Fibroblast of peridontal ligament (primary cell): ENCODE results near the gene PTGR2.
"Not testable (repeated sequence)": the region's sequence is repeated elsewhere in the genome, so short reads cannot be mapped to it uniquely, and the experiment has no call there.

Experiments
- DNase-seq: peaks from one replicate; pipeline ENCODE4 v3.0.0-alpha.2; 2010; ENCODE audit errors: extremely low read depth

Gene PTGR2

DNA sequence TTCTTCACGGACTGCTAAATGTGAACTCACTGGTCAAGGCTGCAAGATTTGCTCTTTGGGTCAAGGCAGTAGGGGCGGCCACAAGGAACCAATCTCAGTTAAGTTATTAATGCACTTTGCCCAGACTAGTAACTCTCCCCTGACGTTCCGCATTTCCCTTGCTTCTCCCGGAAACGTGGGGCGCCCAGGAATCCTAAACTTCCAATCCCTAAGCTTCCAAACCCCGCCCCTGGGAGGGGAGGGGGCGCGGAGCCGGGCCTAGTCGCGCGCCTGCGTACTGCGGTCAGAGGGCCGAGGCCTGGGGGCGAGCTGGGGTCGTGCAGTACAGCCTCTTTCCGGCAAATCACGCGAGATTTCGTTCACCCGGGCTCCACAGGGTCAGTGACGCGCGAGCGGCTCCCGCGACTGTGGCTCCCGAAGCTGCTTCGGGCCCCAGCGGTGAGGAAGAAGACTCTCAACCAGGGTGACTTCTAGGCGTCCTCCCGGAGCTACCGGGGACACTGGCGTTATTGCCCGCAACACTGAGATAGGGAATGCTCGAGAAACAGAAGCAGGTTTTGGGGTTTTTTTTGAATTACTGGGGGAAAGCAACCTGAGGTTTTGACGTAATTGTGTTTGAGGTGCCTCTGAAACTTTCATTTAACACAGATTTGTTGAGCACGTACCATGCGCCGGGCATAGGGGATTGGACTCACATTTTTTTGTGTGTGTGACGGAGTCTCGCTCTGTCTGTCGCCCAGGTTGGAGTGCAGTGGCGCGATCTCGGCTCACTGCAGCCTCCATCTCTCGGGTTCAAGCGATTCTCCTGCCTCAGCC lies at the start of gene PTGR2:
Gene PTGR2 (plus strand): TSS at position 265 of the 816 bp plus-strand sequence. CDS start 7,032 bp downstream, outside the sequence.
- peak; percentile 97 for DNase-seq

DNA sequence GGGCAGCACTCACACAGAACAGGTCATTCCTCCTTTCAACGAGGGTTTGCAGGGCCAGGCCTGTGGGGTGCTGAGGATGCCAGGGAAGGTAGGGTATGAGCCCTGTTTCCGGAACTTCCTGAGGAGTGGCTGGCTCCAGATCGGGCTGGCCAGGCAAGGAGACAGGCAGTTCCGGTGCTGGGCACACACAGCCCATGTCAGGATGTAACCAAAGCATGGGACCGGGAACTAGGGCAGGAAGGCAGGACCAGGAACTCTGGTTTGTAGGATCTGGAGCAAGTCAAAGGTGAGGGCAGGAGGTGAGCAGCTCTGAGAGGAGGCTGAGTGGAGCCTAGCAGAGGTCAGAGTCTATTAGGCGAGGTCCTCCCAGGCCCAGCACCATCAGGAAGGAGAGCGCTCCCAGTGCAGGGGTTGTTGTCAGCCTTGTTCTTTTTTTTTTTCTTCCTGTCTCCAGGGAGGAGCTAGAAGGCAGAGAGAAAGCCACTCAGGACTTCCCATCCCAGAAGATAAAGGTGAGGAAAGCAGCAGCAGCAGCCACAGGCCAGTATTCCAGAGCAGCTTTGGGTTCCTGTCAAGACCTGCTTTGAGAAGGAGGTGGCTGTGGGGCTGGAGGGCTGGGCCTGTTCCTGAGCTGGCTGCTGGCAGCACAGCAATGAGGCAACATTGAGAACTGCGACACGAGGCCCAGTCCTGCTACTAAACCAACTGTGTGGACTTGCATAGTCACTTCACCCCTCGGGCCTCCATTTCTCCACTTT lies 49.0 kb upstream of the PTGR2 start:
- DNase-seq, result no peak

DNA sequence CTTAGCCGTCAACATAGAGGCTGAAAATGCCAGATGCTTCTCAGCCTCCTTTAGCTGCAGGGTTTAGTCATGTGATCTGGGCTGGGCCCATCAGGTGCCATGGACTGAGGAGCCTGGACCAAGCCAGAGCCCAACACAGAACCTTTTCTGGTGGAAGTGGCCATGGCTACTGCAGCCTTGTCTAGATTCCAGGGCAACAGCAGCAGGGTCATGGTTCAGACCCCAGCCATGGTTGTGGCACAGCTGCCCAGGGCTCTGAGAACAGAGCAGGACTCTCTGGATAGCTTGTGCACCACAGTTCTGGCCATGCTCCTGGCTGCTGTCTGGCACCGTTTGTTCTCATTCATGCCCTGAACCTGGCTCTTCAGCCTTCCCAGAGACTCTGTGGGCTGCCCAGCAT lies 47.0 kb upstream of the PTGR2 start:
- no peak for DNase-seq

DNA sequence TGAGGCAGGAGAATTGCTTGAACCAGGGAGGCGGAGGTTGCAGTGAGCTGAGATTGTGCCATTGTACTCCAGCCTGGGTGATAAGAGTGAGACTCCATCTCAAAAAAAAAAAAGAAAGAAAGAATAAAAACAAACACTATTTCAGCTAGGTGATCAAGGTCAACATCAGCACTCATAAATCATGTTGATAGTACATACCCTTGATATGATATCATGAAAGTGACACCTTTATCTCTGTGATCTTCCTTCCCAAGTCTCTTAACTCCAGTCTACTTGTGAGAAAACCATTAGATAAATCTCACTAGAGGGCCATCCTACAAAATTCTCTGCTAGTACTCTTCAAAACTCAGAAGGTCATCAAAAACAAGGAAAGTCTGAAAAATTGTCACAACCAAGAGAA lies 44.2 kb upstream of the PTGR2 start:
- no peak for DNase-seq

DNA sequence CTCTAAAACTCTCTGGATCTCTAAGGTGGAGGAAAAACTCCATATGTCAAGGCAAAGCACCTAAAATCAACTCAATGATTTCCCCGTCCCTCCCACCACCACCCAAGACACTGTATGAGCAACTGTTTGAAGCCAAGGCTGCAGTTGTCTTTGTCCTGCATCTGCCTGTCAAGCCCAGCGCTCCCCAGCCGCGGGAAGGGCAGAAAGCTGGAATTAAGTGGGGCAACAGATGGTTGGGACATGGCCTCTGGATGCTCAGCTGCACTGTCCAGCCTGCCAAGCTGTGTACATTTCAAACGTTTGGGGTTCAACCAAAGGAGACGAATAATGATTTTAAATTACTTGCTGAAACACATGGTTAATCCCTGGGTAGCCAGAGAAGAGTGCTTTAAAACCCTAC lies 42.2 kb upstream of the PTGR2 start:
- no peak for DNase-seq

DNA sequence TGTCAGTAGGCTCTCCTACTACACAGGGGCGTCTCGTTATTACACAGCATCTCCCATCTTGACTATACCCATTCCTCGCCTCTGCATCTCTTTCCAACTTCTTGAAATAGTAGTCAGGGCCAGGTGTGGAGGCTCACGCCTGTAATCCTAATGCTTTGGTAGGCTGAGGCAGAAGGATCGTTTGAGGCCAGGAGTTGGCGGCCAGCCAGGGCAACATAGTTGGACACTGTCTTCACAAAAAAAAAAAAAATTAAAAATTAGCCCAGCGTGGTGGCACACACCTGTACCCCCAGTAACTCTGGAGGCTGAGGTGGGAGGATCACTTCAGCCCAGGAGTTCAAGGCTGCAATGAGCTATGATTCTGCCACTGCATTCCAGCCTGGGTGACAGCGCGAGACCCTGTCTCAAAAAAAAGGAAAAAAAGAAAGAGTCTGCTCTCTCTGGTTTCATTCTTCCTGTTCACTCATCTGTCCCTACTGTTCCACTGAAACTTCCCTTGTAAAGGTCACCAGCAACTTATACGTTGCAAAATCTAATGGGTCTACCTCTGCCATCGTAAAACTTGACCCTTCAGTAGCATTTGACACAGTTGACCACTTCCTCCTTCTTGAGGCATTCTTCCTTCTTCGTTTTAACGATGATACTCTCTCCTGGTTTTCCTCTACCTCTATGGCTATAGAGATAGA lies 41.0 kb upstream of the PTGR2 start:
- DNase-seq, result no peak

DNA sequence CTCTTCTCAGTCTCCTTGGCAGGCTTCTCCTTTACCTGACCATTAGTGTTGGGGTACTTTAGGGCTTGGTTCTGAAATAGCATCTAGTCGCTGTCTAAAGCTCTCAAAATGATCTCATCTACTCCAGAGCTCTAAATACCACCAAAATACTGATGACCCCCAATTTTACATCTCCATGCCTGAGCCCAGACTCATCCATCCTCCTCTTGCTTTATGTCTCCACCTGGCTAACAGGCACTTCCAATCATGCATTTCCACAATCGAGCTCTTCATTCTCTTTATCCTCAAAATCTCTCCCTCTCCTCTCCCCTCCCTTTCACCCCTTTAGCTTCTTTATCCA lies 40.5 kb upstream of the PTGR2 start:
- no peak for DNase-seq

DNA sequence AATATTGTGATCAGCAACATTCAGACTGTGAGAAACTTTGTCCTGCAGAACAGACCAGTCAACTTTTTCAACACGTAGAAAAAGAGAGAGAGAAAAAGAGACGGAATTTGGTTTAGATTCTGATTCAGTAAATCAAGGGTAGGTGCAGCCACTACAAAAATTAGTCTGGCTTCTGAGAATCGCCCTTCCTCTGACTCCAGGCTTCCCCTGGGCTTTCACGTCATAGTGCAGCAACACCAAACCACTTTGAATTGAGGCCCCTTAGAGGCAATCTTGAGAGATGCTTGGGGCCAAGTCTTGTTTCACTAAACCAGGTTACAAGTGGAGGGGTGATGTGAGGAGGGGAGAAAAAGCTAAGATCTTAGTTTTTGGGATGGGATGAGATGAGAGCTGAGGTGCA lies 37.5 kb upstream of the PTGR2 start:
- DNase-seq, result peak; percentile 66

DNA sequence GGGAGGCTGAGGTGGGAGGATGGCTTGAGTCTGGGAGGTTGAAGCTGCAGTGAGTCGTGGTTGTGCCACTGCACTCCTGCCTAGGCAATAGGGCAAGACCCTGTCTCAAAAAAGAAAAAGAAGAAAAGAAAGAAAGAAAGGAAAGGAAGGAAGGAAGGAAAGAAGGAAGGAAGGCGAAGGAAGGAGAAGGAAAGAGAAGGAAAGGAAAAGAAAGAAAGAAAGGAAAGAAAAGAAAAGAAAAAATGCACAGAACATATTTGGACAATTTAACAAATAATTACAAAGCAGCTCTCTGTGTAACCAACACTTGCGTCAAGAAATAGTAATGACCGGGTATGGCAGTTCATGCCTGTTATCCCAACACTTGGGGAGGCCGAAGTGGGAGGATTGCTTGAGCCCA lies 35.8 kb upstream of the PTGR2 start:
- DNase-seq, result no peak

DNA sequence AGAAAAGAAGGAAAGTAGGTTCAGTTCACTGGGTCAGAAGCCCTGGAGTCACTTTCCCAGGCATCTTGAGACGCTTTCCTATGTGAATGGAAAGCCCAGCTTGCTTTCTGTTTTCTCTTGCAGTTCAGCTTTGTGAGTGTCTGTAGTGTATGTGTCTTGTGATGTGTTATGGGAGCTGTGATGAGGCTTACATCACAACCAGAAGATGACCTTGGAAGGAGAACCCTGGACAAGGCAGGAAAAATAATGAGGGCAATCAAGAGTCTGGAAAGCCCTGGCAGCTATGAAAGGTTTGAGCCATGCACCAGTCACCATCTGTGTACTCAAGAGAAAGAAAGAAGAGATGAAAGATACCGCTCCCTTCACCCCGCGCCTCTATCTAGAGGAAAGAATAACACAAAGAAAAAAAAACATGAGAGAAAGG lies 35.2 kb upstream of the PTGR2 start:
- DNase-seq, result peak; percentile 38

DNA sequence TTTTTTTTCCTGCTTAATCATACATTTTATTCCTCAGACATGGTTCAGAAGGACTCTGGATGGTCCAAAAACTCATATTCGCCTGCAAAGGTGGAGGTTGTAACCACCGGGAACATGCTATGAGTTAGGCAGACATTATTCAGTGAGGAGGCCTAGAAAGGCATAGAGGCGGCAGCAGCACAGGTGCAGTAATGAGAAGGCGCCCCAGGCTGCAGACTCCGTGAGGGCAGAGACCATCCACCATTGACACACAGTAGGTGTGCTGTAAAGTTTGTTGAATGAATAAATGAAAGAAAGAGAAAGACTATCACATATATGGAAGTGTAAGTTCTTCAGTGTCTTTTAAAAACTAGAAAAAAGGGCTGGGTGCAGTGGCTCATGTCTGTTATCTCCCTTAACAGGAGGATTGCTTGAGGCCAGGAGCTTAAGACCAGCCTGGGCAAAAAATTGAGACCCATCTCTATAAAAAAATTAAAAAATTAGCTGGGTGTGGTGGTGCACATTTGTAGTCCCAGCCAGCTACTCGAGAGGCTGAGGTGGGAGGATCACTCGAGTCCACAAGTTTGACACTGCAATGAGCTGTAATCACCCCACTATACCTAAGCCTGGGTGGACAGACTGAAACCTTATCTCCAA lies 34.5 kb upstream of the PTGR2 start:
- no peak for DNase-seq

DNA sequence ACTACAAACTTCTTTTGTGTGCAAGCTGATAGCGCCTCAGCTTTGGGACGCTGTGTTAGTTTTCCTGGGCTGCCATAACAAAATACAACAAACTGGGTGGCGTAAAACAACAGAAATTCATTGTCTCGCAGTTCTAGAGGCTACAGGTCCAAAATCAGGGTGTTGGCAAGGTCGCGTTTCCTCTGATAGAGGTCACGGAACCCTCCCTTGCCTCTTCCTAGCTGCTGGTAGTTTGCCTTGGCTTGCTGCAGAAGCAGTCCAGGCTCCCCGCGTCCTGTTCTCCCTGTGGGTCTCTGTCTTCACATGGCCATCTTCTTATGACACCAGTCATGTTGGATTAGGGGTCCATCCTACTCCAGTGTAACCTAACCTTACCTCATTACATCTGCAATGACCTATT lies 32.8 kb upstream of the PTGR2 start:
- DNase-seq, result no peak

DNA sequence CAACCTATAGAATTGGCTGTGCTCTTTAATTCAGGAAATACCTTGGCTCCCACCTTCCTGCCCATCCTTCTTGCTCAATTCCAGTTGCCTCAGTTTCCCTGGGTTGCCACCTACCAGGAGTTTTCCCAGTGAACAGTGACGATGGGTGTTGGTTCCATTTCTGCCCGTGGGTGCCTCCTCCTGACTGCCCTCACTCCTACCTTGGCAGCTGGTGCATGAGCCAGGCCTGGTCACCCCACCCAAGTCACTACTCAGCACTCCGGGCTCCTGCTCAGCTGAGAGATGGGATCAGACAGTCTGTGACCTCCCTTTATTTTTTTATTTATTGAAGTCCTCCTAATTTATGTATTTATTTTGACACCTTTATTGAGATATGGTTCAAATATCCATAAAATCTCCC lies 31.0 kb upstream of the PTGR2 start:
- DNase-seq, result no peak

DNA sequence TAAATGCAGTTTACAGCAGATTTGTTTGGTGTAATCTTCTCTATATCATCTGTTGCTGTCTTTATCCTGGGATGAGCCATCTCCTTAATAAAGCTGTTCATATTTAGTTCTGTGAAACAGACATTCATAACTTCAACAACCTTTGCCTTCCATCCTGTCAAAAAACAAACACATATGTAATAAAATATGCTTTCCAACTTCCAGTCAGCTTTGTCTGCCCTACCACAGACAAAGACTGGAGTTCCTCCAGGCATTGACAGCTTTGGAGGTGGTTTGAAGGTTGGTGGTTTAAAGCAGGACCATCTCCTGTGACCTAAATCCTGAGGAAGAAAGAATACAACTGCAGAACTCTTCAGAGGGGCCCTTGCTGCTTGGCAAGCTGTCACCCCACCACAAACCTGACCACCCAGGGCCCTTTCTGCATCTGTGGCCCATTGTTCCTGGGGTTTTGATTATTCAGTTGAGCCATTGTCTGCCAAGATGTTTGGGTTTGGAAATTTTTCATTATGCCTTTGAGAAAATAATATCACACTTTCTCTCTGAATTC lies 28.2 kb upstream of the PTGR2 start:
- no peak for DNase-seq

DNA sequence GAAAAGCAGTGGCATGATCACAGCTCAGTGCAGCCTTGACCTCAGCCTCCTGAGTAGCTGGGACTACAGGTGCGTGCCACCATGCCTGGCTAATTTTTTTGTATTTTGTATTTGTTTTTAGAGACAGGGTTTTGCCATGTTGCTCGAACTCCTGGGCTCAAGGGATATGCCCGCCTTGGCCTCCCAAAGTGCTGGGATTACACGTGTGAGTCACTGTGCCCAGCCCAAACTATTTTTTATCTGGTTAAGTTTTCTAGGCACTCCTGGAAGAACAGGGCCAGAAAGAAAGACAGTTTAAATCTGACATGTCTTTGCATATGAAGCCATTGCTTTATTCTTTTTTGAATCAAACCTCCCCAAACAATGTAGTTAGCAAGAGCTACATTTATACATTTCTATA lies 27.5 kb upstream of the PTGR2 start:
- no peak for DNase-seq

DNA sequence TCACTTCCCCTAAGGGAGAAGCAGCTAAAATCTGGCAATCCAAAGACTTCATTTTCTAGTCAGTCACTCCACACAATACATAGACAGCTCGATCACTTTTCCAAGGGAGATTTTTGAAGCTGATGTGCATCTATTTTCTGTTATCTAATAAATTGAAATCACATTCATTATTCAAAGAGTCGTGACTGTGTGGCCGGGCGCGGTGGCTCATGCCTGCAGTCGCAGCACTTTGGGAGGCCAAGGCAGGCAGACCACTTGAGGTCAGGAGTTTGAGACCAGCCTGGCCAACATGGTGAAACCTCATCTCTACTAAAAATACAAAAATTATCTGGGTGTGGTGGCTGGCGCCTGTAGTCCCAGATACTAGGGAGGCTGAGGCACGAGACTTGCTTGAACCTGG lies 27.1 kb upstream of the PTGR2 start:
- no peak for DNase-seq

DNA sequence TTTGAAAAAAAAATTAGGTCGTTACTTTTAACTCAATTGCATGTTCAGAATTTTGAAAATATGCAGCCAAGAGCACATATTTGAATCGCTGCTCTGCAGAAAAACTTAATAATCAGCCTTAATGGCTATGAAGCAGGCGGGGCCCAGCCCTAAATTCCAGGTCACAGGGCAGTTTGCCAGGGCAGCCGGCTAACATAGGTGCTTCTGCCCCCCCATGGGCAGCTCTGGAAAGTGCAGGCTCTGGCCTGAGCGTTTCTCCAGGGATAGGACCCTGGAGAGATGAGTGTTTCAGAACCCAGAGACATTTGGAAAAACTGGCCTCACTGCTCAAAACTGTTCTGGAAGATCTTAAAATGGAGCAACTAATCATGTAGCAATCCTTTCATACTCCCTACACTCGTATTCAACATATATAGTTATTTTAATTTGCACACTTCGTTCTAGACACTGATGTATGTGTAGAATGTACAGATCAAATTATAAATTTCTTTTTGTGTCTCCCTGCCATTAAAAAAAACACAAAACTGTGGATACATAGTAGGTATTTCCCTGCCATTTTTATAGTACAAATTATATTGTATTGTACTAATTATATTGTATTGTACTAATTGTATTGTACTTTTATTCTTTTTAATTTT lies 26.0 kb upstream of the PTGR2 start:
- DNase-seq, result peak; percentile 89

DNA sequence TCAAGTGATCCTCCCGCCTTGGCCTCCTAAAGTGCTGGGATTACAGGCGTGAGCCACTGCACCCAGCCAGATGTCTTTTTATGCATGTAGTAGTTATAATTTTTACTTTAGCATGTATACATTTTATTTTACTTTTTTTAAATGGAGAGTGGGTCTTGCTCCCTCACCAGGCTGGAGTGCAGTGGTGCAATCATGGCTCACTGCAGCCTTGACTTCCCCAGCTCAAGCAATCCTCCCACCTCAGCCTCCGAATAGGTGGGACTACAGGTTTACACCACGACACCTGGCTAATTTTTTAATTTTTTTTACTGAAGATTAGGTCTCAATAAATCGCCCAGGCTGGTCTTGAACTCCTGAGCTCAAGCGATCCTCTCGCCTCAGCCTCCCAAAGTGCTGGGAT lies 24.4 kb upstream of the PTGR2 start:
- DNase-seq, result not testable (repeated sequence)

DNA sequence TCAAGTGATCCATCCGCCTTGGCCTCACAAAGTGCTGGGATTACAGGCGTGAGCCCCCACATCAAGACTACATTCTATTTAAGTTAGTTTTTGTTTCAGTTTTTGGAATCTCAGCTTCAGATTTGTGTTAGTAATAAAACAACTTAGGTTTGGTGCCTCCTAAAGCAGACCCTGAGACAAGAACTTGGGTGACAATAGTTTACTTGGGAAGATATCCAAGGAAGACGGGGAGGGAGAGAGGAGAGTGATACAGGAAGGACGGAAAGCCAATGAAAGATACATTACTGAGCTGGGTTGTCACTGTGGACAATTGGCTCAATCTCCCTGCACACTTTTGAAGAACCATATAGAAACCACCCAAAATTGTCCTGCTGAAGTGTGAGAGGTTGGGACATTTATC lies 22.6 kb upstream of the PTGR2 start:
- DNase-seq, result no peak

DNA sequence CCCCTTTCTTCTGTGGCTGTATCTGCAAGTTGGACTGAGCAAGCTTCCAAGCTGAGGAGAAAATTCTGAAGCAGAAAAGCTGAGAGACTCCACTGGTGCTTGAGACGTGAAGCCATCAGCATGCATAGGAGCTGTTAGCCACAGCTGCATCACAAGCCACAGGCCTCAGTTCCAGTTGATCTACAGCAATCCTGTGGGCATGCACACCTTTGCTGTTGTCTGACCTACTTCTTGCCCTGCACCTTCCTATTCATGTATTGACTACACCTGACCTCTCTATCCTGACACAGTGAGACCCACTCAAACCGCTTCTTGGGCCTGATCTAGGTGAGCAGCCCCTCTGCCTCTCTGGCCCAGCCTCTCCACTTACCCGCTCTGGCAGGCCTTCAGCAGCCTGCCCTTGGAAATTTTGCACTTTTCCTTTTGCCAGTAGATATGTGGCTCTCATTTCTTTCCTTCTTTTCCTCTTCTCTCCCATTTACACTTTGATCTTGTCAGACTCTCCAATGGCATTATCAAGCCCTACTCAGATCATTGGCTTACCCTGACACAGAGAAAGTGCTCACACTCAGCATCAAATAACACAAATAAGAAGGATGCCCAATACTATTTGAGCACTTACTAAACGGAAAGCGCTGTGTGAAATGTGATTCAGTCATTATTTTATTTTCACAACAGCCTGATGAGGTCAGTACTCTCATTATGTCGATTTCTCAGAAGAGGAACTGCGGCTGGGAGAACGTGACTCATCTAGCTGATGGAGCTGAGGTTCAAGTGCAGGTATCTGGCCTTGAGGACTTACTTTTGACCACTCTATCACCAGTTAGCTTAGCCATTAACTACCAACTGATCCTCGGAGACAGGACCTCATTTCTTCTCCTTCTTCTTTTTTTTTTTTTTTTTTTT lies 21.9 kb upstream of the PTGR2 start:
- DNase-seq, result peak; percentile 89
